ENCODE results near the gene HABP4.

HABP4 gene

GRCh38 chr9:96436063-96436455, 13.9 kb upstream of the HABP4 start:
- no peak for DNase-seq

GRCh38 chr9:96436456-96437126, 13.4 kb upstream of the HABP4 start:
- no peak for DNase-seq

GRCh38 chr9:96437454-96437853, 12.5 kb upstream of the HABP4 start:
- DNase-seq, result no peak

- no peak for DNase-seq
Measured at GRCh38 chr9:96440671-96441199, 9.2 kb upstream of the HABP4 start.

- DNase-seq, result no peak
Measured at GRCh38 chr9:96441798-96442445, 8.0 kb upstream of the HABP4 start.

- DNase-seq, result no peak
Measured at GRCh38 chr9:96442491-96442890, 7.5 kb upstream of the HABP4 start.

- DNase-seq, result no peak
Measured at GRCh38 chr9:96447406-96447805, 2.6 kb upstream of the HABP4 start.

GRCh38 chr9:96448546-96449170, 1.3 kb upstream of the HABP4 start:
- no peak for DNase-seq

- no peak for DNase-seq
Measured at GRCh38 chr9:96449523-96449844, 485 bp upstream of the HABP4 start.

- DNase-seq, result no peak
Measured at GRCh38 chr9:96450613-96451528, 902 bp downstream of the HABP4 start.

GRCh38 chr9:96453625-96454024, 3.7 kb downstream of the HABP4 start:
- DNase-seq, result no peak

GRCh38 chr9:96457266-96457665, 7.3 kb downstream of the HABP4 start:
- DNase-seq, result no peak

GRCh38 chr9:96458226-96458625, 8.3 kb downstream of the HABP4 start:
- DNase-seq, result no peak

GRCh38 chr9:96459268-96460007, 9.5 kb downstream of the HABP4 start:
- DNase-seq, result no peak

GRCh38 chr9:96460470-96460869, 10.5 kb downstream of the HABP4 start:
- DNase-seq, result no peak

GRCh38 chr9:96460882-96461281, 10.9 kb downstream of the HABP4 start:
- no peak for DNase-seq

- DNase-seq, result no peak
Measured at GRCh38 chr9:96461336-96461735, 11.4 kb downstream of the HABP4 start.

- no peak for DNase-seq
Measured at GRCh38 chr9:96462541-96462940, 12.6 kb downstream of the HABP4 start.

GRCh38 chr9:96464426-96464825, 14.5 kb downstream of the HABP4 start:
- DNase-seq, result no peak

- DNase-seq, result no peak
Measured at GRCh38 chr9:96467784-96468183, 17.8 kb downstream of the HABP4 start.

GRCh38 chr9:96476013-96476412, 26.0 kb downstream of the HABP4 start:
- no peak for DNase-seq

- DNase-seq, result no peak
Measured at GRCh38 chr9:96476591-96476990, 26.6 kb downstream of the HABP4 start.

Data from NCI-H1105 (cell line).